Dendritic cell treated with granulocyte-macrophage colony-stimulating factor and Interleukin-4, amounts not matched to agents 40 ng/mL and 50 ng/mL, for 4 days (primary cell): ENCODE results near the gene SYNGR1.

Experiments
- H3K27ac Mint-ChIP-seq: one replicate; pipeline ENCODE4 v1.8.0; 2022; ENCODE audit warnings: mild to moderate bottlenecking, mixed read lengths
- H3K27me3 Mint-ChIP-seq: one replicate; pipeline ENCODE4 v1.8.0; 2022; ENCODE audit warnings: mild to moderate bottlenecking, mixed read lengths
- H3K36me3 Mint-ChIP-seq: one replicate; pipeline ENCODE4 v1.8.0; 2022; ENCODE audit warnings: low read depth, mixed read lengths
- H3K4me1 Mint-ChIP-seq: one replicate; pipeline ENCODE4 v1.8.0; 2022; ENCODE audit warnings: low read depth, mixed read lengths
- H3K4me3 Mint-ChIP-seq: one replicate; pipeline ENCODE4 v1.8.0; 2022; ENCODE audit warnings: mild to moderate bottlenecking, moderate library complexity, mixed read lengths
- H3K9me3 Mint-ChIP-seq: one replicate; pipeline ENCODE4 v1.8.0; 2022; ENCODE audit warnings: mixed read lengths
- intact Hi-C: fragments of 100-400 bp; cut with micrococcal nuclease; formaldehyde crosslinking; loops from one replicate; pipeline ENCODE4 v1.15.0; 2022

Gene SYNGR1

DNA sequence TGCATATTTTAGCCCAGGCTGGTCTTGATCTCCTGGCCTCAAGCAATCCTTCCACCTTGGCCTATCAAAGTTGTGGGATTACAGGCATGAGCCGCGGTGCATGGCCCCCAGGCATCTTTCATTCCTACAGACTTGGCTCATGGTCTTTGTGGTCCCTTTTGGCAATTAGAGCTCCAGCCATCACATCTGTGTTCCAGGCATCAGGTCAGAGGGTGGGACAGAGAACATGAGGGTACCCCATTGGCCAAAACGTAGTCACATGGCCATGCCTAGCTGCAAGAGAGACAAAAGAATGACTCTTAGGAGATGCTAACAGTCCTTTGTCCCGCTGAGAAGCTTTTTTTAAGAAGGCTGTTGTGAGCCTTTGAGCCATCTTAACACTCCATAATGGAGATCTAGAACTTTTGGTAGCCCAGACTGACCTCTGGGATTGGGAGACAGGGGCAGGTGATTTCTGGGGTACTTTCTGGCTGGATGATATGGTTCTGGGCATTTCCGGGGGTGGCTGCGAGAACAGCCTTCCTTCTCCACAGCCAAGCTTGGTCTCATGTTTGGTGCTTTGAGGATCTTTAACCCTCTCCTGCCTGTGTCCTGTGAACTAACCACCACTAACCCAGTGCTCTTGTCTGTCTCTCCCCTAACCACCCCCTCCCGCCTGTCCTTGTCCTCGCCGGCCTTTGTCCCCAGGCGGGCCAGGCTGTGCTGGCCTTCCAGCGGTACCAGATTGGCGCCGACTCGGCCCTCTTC, 31.4 kb downstream of the SYNGR1 start:
- no peak overlapping the region for H3K27ac Mint-ChIP-seq
- H3K9me3 Mint-ChIP-seq = no peaks in the 10 kb centered on the region
- H3K27me3 Mint-ChIP-seq = peaks cover 9% of the 10 kb centered on the region
- no peaks in the 10 kb centered on the region for H3K36me3 Mint-ChIP-seq
- H3K4me1 Mint-ChIP-seq = no peaks in the 10 kb centered on the region
- intact Hi-C loops = no loop called here
- H3K4me3 Mint-ChIP-seq = no peak overlapping the region

DNA sequence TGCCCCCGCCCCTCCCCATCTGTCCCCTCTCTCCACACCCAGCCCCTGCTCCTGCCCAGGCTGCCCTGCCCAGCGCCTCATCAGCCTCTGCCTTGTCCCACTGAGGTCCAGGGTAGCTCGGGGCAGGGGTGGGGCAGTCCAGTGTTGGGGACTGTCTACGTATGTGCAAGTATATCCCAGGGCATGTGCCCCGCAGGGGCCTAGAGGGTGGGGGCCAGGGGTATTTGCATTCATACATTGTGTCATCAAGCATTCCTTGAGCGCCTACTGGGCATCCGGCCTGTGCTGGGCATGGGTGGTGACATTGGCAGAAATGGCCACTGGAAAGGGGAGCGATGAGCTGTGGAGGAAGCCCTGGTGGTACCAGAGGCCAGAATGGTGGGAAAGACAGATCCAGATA, 32.1 kb downstream of the SYNGR1 start:
- Mint-ChIP-seq H3K9me3 (no peaks in the 10 kb centered on the region), H3K27ac (no peak overlapping the region), H3K4me1 (peaks cover under 1% of the 10 kb centered on the region), H3K4me3 (no peak overlapping the region), H3K36me3 (no peaks in the 10 kb centered on the region), H3K27me3 (peaks cover 14% of the 10 kb centered on the region)
- intact Hi-C loops = no loop called here

DNA sequence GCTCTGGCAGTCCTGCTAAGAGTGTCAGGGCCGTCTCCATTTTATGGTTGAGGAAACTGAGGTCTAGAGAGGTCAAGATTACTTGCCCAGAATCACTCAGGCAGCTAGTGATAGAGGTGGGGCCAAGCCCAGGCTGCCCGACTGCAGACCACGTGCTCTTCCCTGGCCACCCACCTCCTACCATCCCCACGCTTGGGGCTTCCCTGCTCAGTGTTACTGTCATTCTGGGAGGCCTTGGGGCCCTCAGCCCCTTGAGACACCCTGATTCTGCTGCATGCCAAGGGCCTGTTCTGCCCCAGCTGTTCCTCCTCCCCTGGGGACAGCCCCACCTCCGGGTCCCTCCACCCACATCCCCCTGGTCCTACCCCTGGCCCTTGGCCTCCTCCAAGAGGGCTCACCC, 32.6 kb downstream of the SYNGR1 start:
- Mint-ChIP-seq H3K4me3 (no peak overlapping the region), H3K36me3 (no peaks in the 10 kb centered on the region), H3K4me1 (peaks cover 5% of the 10 kb centered on the region), H3K27ac (no peak overlapping the region), H3K27me3 (peaks cover 19% of the 10 kb centered on the region), H3K9me3 (no peaks in the 10 kb centered on the region)
- intact Hi-C loops = no loop called here

DNA sequence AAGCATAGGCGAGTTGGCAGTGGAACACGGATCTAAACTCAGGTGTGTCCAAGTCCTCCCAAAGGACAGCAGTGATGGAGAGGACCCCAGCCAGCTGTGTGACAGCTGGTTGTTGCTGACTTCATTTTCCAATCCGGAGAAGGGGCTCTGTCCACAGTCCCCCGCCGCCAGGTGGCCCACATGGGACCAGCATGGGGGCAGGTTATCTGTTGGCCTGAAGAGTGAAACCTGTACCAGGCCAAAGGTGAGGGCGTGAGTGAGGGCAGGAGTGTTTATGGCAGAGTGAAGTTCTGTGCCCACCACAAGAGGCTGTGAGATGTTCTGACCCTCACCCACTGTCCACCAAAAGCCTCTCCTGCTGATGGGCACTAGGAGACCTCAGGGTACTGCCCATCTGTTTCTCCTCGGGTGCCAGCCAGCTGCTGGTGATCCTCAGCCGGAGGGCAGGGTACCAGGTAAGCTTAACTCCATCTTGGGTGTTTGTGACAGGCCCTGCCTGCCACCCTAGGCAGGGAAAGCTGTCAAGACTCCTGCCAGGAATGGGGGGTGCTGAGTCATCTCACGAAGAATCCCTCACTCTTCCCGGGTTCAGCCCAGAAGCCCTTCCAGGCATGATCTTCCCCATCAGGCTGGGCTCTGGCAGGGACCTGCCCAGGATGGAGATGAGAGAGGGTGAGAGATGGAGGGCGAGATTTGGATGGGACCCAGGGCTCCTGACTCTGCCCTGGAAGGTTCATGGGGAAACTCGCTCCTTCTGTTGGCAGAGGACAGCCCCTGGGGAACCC, 34.2 kb downstream of the SYNGR1 start:
- Mint-ChIP-seq H3K27me3 (peaks cover 31% of the 10 kb centered on the region), H3K4me3 (no peak overlapping the region), H3K9me3 (no peaks in the 10 kb centered on the region), H3K36me3 (no peaks in the 10 kb centered on the region), H3K27ac (no peak overlapping the region), H3K4me1 (peaks cover 13% of the 10 kb centered on the region)
- intact Hi-C loops = no loop called here

DNA sequence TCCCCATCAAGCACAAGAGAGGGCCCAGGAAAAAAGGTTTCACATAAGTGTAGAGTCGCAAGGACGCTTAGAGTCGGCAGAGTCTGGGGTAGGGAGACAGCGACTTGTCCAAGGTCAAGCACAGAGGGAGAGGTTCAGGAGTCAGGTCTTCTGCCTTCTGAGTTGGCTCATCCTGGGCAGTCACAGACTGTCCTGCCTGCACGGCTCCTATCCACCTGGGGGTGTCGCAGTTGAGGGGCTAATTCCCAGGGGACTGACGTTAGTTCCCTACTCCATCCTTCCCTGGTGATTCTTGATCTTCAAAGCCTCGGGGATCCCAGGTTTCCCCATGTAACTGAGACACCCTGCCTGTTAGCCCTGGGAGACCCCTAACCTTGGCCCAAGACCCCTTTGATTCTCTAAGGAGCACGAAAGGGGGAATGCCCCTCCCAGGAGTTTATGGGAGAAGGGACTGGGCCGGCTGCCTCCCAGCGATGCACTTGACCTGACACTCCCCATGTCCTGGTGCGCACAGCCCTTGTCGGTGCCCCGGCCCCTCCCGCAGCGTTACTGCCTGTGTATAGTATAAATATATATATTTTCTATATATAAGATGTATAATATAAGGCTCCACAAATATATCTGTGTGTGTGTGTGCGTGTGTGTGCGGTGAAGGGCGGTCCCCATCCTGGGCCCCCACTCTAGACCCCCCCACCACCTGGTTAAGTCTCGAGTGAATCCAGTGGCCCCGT, 35.1 kb downstream of the SYNGR1 start:
- intact Hi-C loops = loop anchor here (1.0 kb wide), 1 partner anchor 14 kb away; the partner anchor contains the start of gene TAB1
- Mint-ChIP-seq H3K27me3 (peaks cover 32% of the 10 kb centered on the region), H3K4me1 (peaks cover 13% of the 10 kb centered on the region), H3K4me3 (no peak overlapping the region), H3K36me3 (no peaks in the 10 kb centered on the region), H3K9me3 (no peaks in the 10 kb centered on the region), H3K27ac (no peak overlapping the region)

DNA sequence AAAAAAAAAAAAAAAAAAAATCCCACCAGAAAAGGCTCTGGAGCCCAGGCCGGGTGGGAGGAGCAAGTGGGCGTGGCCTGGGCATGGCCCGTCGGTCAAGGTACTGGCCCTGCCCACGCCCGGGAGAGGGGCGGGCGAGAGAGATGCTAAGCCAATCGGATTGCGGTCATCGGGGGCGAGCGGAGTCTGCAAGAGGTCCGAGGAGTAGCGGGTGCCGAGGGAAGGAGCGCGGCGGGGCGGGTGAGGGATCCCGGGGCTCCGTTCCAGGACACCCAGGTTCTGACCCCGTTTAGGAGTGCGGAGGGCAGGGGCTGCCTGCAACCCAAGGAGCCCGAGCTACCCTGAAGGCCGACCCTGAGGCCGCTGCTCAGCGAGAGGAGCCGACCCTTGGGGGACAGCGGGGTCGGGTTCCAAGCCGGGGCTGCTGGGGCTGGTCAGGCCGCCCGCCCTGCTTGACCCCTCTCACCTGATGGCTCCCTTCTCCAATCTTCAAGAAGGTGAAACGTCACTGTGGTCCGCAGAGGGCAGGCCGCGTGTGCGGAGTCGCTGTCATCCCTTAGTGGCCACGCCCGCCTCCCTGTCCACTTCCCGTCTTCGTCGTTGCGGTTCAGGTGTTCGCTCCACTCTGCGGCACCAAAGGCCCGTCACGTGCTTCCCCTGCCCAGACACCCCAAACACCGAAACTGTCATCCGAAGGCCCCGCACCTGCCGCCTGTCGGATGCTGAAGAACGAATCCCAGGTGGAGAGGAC, 38.6 kb downstream of the SYNGR1 start:
- Mint-ChIP-seq H3K27me3 (peaks cover 32% of the 10 kb centered on the region), H3K4me3 (peak overlapping the region; percentile 73), H3K9me3 (no peaks in the 10 kb centered on the region), H3K4me1 (peaks cover 13% of the 10 kb centered on the region), H3K27ac (peak overlapping the region; percentile 25), H3K36me3 (no peaks in the 10 kb centered on the region)
- intact Hi-C loops = no loop called here

DNA sequence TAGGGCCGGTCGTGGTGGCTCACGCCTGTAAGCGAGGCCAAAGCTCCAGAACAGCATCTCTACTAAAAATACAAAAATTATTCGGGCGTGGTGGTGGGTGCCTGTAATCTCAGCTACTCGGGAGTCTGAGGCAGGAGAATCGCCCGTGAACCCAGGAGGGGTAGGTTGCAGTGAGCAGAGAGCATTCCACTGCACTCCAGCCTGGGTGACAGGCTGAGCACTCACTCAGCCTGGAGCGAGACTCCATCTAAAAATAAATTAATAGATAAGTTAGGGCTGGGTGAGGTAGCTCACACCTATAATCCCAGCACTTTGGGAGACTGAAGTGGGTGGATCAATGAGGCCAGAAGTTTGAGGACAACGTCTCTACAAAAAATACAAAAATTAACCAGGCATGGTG, 39.6 kb downstream of the SYNGR1 start:
- no peaks in the 10 kb centered on the region for H3K36me3 Mint-ChIP-seq
- H3K9me3 Mint-ChIP-seq = no peaks in the 10 kb centered on the region
- H3K4me3 Mint-ChIP-seq = no peak overlapping the region
- H3K27ac Mint-ChIP-seq = no peak overlapping the region
- H3K4me1 Mint-ChIP-seq = peaks cover 13% of the 10 kb centered on the region
- H3K27me3 Mint-ChIP-seq = peaks cover 32% of the 10 kb centered on the region
- intact Hi-C loops = no loop called here

DNA sequence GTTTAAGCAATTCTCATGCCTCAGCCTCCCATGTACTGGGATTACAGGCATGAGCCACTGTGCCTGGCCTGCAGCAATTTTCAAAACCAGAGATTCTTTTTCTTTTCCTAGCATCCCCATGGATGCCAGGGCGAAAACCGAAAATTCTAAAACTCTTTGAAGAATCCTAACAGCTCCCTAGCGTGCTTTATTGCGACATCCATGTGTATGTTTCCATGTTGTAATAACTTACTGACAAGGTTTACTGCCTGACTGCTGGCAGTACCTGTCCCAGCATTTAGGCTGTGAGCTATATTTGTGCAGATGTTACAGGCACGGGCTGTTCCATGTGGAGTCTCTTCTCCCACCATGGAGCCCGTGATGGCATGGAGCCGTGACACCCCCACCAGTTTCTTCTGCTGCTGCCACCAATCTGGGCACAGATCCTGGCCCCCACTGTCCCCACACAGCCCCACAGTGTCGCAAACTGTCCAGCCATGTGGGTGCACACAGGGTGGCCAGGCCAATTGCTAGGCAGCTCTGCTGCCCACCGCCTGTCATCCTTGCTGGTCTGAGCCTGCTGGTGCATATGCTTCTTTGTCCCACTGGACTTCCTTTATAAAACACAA, 42.7 kb downstream of the SYNGR1 start:
- Mint-ChIP-seq H3K4me3 (no peak overlapping the region), H3K27ac (no peak overlapping the region), H3K9me3 (no peaks in the 10 kb centered on the region), H3K36me3 (no peaks in the 10 kb centered on the region), H3K27me3 (peaks cover 13% of the 10 kb centered on the region), H3K4me1 (peaks cover 8% of the 10 kb centered on the region)
- intact Hi-C loops = no loop called here

DNA sequence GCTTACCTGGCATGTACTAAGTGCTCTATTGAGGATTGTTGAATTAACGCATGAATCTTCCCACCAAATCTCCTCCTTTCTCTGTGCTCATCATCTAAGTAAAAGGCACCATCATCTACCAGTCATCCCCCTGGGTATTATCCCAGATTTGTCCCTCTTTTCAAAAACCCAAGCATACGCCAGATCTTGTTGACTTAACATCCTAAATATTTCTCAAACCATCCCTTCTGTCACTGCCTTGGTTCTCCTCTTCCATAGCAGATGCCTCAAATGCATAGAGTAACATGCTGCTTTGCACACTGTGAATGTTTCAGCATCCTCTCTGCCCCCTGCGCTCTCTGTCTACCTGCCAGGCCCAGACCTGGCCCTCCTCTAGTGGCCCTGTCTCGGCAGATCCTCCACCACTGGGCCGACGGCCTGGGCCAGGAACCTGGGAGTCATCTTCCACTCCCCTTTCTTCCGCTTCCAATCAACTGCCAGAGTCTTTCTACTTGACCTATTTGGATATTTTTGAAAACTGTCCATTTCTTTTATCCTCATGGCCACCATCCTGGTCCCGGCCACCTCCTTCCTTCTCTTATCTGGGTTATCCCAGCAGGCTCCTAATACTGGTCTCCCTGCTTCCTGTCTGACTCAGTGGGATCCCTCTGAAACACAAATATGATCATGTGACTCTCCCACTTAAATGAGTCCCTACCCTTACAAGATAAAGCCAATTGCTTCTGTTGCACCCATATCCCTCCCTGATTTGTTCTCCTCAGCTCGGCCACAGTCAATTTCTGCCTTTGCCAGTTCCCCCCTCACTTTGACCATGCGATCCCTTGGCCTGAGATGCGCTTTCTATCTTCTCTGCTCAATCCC, 46.4 kb downstream of the SYNGR1 start:
- Mint-ChIP-seq H3K27ac (peak overlapping the region; percentile 0), H3K27me3 (no peaks in the 10 kb centered on the region), H3K4me1 (peaks cover 2% of the 10 kb centered on the region), H3K9me3 (no peaks in the 10 kb centered on the region), H3K4me3 (no peak overlapping the region), H3K36me3 (peaks cover 7% of the 10 kb centered on the region)
- intact Hi-C loops = no loop called here

DNA sequence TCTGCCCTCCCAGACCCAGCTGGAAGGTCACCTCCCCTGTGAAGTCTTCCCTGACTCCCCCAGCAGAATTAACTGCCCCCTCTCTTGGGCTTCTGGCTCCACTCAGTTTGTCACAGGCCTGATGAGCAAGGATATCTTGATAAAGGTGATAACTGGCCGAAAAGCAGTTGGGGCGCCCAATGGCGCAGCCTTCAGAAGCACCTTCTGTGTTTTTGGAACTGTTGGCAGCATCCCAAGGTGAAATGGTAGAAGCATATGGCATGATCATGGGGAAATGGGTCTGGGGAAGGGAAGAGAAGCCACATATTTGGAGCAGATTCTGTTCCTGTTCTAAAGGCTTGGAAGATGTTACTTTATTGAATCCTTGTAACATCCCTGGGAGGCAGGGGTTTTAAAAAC, 47.0 kb downstream of the SYNGR1 start:
- Mint-ChIP-seq H3K4me1 (peaks cover 8% of the 10 kb centered on the region), H3K27me3 (no peaks in the 10 kb centered on the region), H3K9me3 (no peaks in the 10 kb centered on the region), H3K4me3 (no peak overlapping the region), H3K27ac (peak overlapping the region; percentile 0), H3K36me3 (peaks cover 10% of the 10 kb centered on the region)
- intact Hi-C loops = no loop called here

DNA sequence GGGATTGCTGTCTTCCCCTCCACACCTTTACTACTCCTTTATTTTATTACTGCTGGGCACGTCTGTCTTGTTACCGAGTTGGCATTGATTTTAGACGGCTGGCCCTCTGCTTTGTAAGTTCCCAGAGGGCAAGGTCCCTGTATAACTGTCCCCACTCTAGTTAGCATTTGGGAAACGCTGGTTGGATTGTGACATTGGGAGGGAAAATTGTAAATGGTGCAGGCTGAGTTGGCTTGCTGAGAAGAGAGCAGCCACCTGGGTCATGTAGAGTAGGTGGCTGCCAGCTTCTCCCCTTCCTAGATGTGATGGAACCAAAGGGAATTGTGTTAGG, 51.5 kb downstream of the SYNGR1 start:
- intact Hi-C loops = loop anchor here (10.0 kb wide), 1 partner anchor 114 kb away; no protein-coding TSS in a partner anchor
- H3K4me1 Mint-ChIP-seq = peaks cover 32% of the 10 kb centered on the region

DNA sequence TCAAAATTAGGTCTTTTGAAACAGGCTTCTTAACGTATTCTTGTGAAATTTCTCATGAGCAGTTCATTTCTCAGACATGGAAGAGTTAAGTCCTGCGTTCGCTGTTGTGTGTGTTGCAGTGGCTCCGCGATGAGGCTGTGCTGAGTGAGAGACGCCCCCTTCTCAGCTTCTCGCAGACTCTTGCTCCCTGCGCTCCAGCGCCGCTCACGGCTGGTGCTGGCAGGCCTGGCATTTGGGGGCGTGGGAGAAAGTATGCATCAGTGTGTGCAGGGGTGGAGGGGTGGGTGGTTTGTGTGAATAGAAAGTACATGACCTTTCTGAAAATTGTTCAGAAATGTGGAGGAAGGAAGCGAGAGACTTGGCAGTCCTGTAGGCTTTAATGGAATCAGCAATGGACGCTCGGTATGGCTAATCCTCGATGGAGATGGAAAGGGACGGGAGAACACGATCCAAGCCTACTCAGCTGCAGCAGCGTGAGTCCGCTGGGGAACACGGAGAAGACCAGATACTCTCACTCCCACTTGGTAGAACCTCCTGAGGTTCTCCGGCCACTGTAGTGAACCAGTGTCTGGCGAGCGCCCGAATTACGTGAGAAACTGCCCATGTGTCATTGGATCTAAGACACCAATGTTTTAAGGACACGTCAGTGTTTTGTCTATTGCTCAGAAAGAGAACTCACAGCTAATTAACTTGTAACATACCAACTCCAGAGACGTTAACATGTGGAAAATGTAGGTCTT, 55.7 kb downstream of the SYNGR1 start:
- Mint-ChIP-seq H3K9me3 (no peaks in the 10 kb centered on the region), H3K27ac (no peak overlapping the region), H3K4me3 (no peak overlapping the region), H3K36me3 (peaks cover 42% of the 10 kb centered on the region), H3K4me1 (peaks cover 67% of the 10 kb centered on the region), H3K27me3 (no peaks in the 10 kb centered on the region)
- intact Hi-C loops = loop anchor here (10.0 kb wide), 1 partner anchor 109 kb away; no protein-coding TSS in a partner anchor

More for the DNA sequence above, 51.5 kb downstream of the SYNGR1 start:
- Mint-ChIP-seq H3K4me3 (no peak overlapping the region), H3K36me3 (peaks cover 49% of the 10 kb centered on the region), H3K27ac (no peak overlapping the region), H3K27me3 (no peaks in the 10 kb centered on the region), H3K9me3 (no peaks in the 10 kb centered on the region)
